Measurements from ENCODE around the gene IMMP2L. TPM values are rescaled to one million over a fixed set of nuclear protein-coding genes. Genes with fewer than 3 reads are reported as not detected.

Gene IMMP2L
- total and polyA plus RNA-seq, 2 of the 8 experiments (the other 6 are each of a cell fraction or from before 2014, with no cell fraction given), result 2.3 to 10.1 TPM

DNA sequence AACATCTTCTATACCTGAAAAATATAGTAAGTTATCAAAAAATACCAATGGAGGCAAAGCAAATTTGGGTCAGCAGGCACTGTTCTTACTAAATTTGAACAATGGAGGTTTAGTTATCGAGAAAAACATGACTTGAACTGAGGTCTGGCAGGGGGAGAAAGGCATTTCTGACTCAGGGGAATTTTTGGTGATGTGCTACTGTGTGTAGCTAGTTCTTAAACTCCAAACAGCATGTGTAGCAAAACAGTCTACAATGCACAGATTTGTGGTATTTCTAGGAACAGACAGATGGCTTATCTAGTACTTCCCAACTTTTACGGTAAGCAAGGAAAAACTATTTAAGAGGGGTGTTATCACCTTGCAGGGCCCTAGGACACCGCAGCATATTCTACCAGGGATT is 783.0 kb downstream of the IMMP2L start:
- no peak overlapping the region for H3K4me3 ChIP-seq (ENCODE audit: extremely low read depth in 1 of 4, insufficient read depth in 2 of 4, low read depth in 3 of 4, low read length in 4 of 4)
- no peaks in the 10 kb centered on the region for H3K9me3 ChIP-seq (ENCODE audit: insufficient read depth in 2 of 2, low read depth in 1 of 2, low read length in 1 of 2)
- H3K79me1 ChIP-seq (ENCODE audit: low read depth, low read length), result no peaks in the 10 kb centered on the region
- H2AK5ac ChIP-seq (ENCODE audit: low read depth, low read length), result no peak overlapping the region
- H2AFZ ChIP-seq (ENCODE audit: low read length), result 0 out of 2 replicates have a peak overlapping the region, but pooled peaks have one; percentile 50
- DNase-seq (ENCODE audit: low read depth in 1 of 2, low spot score in 2 of 2), result no peak
- no peaks in the 10 kb centered on the region for H3K23me2 ChIP-seq (ENCODE audit: low read depth, low read length)
- no peak overlapping the region for H2BK120ac ChIP-seq (replicated peaks; ENCODE audit: low read depth, low read length)
- H4K5ac ChIP-seq (ENCODE audit: insufficient read length, low read depth, low read length), result no peak overlapping the region
- H4K8ac ChIP-seq (ENCODE audit: extremely low read depth, insufficient read depth, low read length), result no peak overlapping the region
- no peaks in the 10 kb centered on the region for H3K27me3 ChIP-seq (replicated peaks in 1 of 4; ENCODE audit: control insufficient read depth in 3 of 4, extremely low read depth in 1 of 4, insufficient read depth in 3 of 4, low read length in 3 of 4)
- no peak overlapping the region for H3K18ac ChIP-seq (ENCODE audit: extremely low read depth, low read length)
- WGBS, 2 experiments (ENCODE audit: extremely low coverage in 1 of 2, insufficient coverage in 1 of 2, insufficient read length in 1 of 2, insufficient replicate concordance in 2 of 2, low coverage in 1 of 2, low lambda C conversion rate in 2 of 2, missing lambda C conversion rate in 1 of 2), result 95% methylated on average over 3 of the region's 3 CpGs; no CpG with 5 or more reads in 1 of the 2 experiments
- H3K4me1 ChIP-seq (replicated peaks in 1 of 4; ENCODE audit: control insufficient read depth in 3 of 4, insufficient read depth in 4 of 4, low read length in 3 of 4), result no peaks in the 10 kb centered on the region
- ChIA-PET CTCF (ENCODE audit: partially characterized antibody) (no interaction called here), POLR2A (ENCODE audit: partially characterized antibody) (no interaction called here)
- H3K79me2 ChIP-seq (ENCODE audit: control insufficient read depth in 1 of 2, insufficient read depth in 2 of 2, low read length in 2 of 2), result no peaks in the 10 kb centered on the region
- H3K23ac ChIP-seq (ENCODE audit: insufficient read length), result no peak overlapping the region
- H4K20me1 ChIP-seq (replicated peaks in 1 of 2; ENCODE audit: control insufficient read depth in 1 of 2, insufficient read depth in 2 of 2, low read length in 2 of 2), result no peaks in the 10 kb centered on the region
- TF ChIP-seq MAFK (IDR thresholded peaks at IDR 0.05; ENCODE audit: low read depth, low read length), result no peak
- no peak overlapping the region for H3K27ac ChIP-seq (ENCODE audit: low read depth, low read length)
- no peak overlapping the region for H2BK5ac ChIP-seq (ENCODE audit: low read depth, low read length)
- H3K14ac ChIP-seq (ENCODE audit: insufficient read length), result no peak overlapping the region
- no peak overlapping the region for H4K91ac ChIP-seq (replicated peaks; ENCODE audit: insufficient read length, low read length)
- no peak overlapping the region for H3K56ac ChIP-seq (replicated peaks; ENCODE audit: insufficient read length, low read depth, low read length)
- no peak for FAIRE-seq
- H3K36me3 ChIP-seq (ENCODE audit: control insufficient read depth in 2 of 4, insufficient read depth in 4 of 4, low read length in 3 of 4), result no peaks in the 10 kb centered on the region
- no peak overlapping the region for H2BK12ac ChIP-seq (ENCODE audit: low read depth, low read length)
- H3K9ac ChIP-seq (replicated peaks in 1 of 4; ENCODE audit: extremely low read depth in 1 of 4, low read depth in 3 of 4, low read length in 3 of 4), result no peak overlapping the region
- no peak overlapping the region for H3K4me2 ChIP-seq (ENCODE audit: insufficient read depth in 1 of 2, low read depth in 2 of 2, low read length in 2 of 2)
- H2BK20ac ChIP-seq (ENCODE audit: low read length), result no peak overlapping the region
- no peak overlapping the region for H2BK15ac ChIP-seq (ENCODE audit: low read length)
- H3K4ac ChIP-seq (replicated peaks; ENCODE audit: insufficient read length, low read depth, low read length), result no peak overlapping the region

All from H1 (cell line).